GM19397 (cell line): Measurements from ENCODE around the gene PLEKHA4.
"Not testable (repeated sequence)": the region's sequence is repeated elsewhere in the genome, so short reads cannot be mapped to it uniquely, and the experiment has no call there.

Experiments
- ATAC-seq: cut with Tn5 transposase; IDR thresholded peaks from one replicate; pipeline ENCODE4 v1.9.1; 2021; ENCODE audit warnings: mild to moderate bottlenecking, moderate library complexity; ENCODE audit not compliant: unreplicated experiment

The PLEKHA4 gene

DNA sequence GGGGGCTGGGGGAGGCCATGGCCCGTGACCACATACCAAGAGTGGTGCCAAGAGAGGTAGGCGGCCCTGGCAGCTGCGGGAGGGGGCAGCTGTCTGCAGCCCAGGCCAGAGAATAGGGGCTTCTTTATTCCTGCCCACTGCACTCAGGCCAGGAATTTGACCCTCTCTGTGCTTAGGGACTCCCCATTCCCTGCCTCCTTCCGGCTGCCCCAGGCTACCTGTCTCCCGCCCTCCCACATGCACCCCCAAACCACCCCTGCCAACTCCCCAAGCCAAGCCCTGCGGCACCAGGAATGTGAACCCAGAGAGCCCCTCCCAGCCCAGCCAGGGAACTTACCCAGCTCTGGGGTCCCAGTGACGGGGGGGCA, 687 bp downstream of the PLEKHA4 start:
- ATAC-seq, result no peak

DNA sequence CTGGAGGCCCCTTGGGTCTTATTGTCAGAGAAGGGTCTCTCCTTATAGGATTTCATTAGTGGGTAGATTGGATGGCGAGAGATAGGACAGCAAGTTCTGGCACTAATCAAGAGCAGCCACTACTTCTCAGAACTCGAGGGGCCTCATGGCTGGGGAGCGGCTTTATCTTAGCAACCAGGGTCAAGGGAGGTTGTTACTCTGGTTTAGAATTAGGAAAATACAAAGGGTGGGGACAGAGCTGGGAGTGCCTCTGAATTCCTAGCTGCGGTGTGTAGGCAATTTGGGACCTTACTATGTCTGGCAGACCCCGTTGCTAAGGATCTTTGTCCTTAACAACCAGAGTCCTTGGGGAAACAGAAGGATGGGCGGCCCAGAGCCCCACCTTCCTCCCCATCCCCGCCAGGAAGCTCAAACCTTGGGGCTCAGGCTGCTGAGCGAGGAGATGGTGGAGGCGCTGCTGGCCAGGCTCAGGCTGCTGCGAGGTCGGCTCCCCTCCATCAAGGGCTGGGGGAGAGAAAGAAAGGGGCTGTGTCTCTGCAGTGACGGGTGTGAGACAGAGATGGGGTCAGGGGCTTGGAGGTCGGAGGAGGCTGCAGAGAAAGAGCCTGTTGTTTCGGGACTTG, 1.2 kb downstream of the PLEKHA4 start:
- ATAC-seq, result no peak

DNA sequence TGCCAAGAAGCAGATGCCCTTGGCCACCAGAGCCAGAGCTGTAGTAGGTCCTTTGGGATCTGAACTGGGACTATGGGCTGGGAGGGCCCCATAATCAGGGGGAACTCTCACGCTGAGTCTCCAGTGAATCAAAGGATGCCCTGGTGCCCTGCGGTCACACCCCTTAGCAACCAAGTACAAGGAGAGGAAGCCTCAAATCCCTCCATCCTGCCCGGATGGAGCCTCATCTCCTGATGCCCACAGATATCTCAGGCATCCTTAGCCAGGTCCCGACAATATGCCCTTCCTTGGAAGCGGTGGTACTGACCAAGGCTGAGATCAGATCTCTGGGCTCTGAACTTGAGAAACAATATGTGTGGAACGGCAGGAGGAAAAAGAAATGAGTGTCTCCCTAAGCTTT, 1.7 kb downstream of the PLEKHA4 start:
- ATAC-seq, result no peak

DNA sequence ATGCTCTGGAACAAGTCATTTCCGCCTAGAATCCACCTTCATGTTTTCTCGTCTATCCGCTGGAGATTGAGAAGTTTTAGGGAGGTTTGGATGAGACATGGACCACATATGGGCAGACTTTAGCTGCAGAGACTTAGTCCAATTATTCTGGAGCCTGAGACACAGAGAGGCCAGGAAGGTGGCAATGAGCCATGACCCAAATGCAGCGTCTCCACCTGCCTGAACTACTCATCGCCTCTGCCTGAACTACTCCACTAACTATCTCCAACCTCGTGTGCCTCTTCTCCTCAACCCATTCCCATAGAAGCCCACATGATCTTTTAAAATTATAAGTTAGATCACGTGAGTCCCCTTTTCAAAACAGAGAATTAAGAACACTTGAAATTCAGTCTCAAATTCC, 5.6 kb downstream of the PLEKHA4 start:
- no peak for ATAC-seq

DNA sequence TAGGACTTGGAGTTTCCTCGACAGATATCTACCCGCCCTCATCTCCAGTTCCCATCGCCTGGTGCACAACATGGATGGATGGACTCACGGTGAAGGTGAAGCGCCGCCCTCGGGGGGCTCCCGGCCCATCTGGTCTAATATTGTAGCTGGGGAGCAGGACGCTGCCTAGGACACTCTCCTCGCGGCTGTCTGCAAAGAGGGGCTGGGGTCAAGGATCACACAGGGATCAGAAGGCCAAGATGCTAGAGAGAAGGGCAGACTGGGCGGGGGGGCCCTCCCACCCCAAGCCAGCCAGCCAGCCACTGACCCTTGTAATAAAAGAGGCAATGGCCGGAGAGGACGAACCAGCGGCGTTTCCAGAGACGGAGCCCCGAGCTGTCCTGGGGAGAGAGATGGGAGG, 7.1 kb downstream of the PLEKHA4 start:
- ATAC-seq, result no peak

DNA sequence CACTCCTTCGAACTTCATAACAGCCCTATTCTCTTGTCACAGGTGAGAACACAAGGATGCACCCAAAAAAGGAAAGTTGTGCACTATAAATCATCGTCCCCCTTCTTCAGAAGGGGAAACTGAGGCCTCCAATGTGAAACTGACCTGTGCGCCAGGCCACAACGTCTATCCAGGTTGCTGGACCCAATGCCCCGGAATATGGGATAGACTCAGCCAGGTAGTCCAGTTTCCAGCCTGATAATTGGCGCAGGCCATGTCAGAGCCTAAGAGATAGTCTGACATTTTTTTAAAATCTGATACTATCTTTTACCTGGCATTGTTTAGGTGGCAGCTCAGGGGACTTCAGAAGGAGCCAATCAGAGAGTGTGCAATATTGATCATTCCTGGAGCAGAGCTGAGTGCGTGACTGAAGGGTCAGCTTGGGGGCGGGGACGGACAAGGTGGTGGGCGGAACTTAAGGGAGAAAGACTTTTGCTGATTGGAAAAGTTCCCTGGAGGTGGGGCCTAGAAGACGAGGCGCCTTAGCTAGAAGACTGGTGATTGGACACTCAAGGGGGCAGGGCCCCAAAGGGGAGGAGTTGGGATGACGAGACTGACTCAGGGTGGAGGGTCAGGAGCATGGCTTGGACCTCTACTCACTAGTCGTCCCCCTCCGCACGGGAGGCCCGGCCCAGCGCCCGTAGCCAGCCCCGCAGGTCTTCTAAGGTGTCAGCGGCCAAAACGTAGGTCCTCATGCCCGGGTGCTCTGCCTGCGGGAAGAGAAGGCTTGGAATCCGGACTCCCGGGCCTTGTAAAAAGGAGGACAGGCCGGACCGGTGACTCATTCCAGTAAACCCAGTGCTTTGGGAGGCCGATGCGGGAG, 8.5 kb downstream of the PLEKHA4 start:
- ATAC-seq, result peak; percentile 49

DNA sequence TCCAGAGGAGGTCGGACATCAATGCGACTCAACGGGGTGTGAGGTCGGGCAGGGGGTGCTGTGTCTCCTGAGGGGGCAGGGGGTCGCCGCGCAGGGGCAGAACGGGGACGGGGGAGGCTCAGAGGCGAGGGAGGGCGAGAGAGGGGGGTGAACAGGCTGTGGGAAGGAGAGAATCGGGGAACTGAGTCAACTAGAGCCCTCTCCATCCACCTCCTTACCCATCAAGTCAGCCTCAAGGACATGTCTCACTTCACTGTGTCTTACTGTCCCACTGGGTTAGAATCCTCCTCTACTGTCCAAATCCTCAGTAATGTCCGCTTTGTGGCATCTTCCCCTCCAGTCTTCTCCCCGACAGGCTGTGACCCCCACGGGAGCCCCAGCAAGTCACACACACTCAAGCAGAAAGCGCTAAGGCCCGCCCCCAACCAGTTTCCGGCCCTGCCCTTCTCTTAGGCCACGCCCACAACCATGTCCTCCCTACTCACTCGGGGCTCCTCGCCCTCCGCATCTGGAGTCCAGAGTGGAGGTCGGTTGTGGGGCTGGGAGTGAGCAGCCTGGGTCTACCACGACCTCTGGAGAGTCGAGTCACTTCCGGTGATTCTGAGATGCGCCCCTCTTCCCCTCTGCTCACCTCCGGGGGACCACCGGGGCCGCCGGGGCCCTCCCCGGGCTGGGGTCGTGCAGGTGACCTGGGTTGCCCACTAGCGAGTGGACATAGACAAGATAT, 9.3 kb downstream of the PLEKHA4 start:
- ATAC-seq, result no peak

DNA sequence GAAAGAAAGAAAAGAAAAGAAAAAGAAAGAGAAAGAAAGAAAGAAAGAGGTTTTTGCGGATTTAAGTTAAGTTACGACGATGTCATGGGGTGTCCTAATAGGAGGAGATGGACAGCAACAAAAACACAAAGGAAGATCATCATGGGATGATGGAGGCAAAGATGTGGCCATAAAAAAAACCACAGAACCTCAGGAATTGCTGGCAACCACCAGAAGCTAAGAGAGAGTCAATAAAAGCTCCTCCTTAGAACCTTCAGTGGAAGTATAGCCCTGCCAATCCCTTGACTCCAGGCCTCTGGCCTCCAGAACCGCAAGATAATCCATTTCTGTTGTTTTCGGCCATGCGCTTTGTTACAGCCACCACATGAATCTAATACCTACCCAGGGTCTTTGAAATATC, 11.5 kb downstream of the PLEKHA4 start:
- ATAC-seq, result no peak

DNA sequence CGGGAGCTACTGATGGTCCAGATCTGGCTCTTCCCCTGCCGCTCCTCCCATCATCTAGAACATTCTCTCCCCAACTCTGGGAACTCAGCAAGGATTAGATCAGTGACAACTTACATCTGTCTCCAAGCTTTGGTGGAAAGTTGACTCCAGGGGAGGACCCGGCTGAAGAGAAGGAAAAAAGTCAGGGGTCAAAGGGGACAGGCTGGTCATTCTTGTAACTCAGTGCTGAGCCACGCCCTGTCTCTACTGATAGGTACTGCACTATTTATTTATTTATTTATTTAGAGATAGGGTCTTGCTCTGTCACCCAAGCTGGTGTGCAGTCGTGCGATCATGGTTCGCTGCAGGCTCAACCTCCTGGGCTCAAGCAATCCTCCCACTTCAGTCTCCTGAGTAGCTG, 14.3 kb downstream of the PLEKHA4 start:
- ATAC-seq, result no peak

DNA sequence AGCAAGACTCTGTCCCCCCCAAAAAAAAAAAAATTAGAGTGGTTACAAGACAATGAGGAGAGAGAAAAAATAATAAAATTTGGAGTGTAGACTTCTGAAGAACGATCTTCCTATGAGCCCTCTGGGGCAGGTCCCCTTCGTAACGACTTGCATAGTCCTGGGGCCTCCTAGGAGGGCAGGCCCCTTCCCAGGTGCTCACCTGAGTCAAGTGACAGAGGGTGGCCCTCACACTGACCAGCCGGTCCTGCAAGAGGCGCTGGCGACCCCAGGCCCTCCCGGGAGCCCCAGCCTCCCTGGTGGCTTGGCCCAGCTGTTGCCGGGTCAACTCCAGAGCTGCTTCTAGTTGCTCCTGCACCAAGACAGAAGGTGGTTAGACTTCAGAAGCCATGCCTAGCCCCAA, 14.9 kb downstream of the PLEKHA4 start:
- ATAC-seq, result no peak

DNA sequence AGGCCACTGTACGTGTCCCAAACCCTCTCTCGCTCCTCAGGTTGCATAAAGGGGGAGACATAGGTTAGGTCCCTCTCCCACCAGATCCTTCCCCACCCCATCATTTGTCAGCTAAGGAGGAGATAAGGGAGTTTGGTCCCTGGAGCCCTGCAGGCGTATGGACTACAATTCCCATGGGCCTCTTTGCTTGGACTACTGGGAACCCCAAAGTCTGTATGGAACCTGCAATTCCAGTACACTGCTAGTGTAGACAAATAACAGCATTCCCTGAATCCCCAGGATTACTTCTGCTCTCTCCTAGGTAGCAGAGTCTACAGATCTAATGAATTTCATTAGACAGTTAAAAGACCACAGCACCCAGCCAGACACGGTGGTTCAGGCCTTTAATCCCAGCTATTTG, 16.1 kb downstream of the PLEKHA4 start:
- ATAC-seq, result no peak

DNA sequence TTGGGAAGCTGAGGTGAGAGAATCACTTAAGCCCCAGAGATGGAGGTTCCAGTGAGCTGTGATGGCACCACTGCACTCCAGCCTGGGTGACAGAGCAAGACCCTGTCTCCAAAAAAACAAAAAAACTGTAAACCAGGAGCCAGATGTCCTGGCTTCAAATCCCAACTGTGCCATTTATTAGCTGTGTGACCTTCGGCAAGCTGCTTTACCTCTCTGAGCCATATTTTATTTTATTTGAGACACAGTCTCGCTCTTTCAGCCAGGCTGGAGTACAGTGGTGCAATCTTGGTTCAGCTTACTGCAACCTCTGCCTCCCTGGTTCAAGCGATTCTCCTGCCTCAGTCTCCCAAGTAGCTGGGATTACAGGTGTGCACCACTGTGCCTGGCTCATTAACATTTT, 21.8 kb downstream of the PLEKHA4 start:
- not testable (repeated sequence) for ATAC-seq

DNA sequence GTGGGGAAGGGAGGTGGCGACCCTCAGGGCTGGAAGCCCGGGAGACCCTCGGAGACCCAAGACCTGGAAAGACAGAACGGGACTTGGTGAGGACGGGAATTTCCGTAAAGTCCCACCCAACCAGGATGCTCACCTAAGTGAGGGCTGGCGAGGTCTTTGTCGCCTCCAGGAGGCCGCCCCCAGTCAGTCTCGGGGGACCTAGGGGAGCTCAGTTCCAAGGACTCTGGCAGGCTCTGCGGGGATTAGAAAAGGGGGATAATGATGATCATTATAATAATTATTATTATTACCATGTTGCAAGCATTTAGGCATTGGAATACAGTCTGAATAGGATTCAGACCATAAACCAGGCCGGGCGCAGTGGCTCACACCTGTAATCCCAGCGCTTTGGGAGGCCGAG, 23.0 kb downstream of the PLEKHA4 start:
- no peak for ATAC-seq

DNA sequence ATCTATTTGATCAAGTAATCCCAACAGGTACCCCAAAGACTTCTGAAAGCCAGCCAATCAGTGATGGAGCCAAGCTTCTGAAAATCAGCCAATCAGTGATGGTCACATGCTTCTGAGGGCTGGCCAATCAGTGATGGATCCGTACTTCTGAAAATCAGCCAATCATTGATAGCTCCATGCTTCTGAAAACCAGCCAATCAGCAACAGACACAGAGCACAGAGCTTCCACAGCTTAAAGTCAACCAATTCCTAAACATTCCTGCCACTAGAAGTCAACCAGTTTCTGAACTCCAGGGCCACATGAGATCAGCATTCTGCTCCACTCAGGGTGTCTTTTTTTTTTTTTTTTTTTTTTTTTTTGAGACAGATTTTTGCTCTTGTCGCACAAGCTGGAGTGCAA, 23.9 kb downstream of the PLEKHA4 start:
- ATAC-seq, result no peak

DNA sequence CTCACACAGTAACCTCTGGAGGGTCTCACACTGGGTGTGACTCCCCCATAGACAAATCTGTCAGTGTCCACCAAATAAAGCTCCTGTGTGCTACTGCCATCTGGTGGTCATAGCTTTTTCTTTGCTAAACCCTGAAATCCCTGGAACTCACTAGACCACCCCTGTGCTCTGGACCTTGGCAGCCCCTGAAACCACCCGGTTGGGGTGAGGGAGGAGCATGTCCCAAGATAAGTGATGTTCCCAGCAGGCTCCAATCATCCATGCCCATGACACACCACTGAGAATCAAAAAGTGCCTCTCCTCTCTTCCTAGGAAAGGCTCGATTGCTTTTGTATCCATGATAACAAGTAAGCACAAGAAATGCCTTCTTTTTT, 25.6 kb downstream of the PLEKHA4 start:
- ATAC-seq, result no peak

DNA sequence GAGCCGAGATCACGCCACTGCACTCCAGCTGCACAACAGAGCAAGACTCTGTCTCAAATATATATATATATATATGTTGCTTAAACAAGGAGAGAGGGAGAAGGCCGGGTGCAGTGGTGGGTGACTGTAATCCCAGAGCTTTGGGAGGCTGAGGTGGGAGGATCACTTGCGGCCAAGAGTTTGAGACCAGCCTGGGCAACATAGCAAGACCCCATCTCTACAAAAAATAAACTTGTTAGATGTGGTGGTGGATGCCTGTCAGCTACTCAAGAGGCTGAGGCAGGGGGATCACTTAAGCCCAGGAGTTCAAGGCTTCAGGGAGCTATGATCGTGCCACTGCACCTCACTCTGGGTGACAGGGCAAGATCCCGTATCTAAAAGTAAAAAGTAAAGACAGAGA, 26.8 kb downstream of the PLEKHA4 start:
- no peak for ATAC-seq

DNA sequence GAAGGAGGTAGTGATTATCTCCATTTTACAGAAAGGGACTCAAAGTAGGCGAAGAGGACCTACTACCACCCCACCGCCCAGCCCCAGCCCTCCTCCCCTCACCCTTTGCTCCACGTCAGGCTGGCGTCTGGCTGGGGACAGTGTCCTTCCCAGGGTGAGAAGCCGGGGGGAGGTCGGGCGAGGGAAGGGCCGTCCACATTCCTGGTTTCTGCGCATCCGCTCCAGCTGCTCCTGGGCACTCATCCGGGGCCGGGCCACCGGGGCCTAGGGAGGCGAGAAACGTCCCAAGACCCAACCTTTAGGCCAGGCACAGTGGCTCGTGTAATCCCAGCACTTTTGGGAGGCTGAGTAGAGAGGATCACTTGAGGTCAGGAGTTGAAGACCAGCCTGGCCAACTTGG, 27.4 kb downstream of the PLEKHA4 start:
- ATAC-seq, result no peak

DNA sequence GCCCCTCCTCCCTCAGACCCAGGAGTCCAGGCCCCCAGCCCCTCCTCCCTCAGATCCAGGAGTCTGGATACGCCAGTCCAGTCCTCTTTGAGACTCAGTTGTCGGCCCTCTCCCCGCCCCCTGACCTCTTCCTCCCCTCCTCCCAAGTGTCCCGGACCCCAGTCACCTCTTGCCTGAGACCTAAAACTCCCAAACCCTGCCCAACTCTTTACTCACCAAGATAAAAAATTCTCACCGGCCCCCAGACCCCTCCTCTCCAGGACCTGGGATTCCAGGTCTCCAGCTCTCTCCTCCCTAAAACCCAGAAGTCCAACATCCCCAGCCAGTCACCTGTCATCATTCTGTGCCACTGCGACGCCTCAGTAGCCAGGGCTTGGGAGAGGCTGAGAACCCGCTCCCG, 30.7 kb downstream of the PLEKHA4 start:
- no peak for ATAC-seq

DNA sequence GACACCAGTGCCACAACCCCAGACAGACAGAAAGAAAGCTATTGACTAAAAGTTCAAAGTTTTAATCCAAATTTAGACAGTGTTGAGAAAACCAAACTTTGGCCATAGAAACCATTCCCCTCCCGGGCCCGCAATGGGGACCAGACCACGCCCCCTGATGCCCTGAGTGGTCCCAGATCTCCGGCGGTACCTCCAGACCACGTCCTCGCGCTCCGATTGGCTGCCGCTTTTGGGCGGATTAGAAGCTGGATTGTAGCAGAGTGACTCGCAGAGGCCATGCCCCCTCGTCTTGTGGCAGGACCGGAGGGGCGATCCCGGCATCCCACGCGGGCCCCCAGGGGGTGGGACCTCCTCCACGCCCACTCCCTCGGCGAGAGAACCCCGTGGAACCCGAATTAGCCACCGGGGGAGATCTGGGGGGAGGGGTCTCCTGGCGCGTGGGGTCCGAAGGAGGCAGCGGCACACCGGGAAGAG, 31.3 kb downstream of the PLEKHA4 start:
- ATAC-seq, result no peak

DNA sequence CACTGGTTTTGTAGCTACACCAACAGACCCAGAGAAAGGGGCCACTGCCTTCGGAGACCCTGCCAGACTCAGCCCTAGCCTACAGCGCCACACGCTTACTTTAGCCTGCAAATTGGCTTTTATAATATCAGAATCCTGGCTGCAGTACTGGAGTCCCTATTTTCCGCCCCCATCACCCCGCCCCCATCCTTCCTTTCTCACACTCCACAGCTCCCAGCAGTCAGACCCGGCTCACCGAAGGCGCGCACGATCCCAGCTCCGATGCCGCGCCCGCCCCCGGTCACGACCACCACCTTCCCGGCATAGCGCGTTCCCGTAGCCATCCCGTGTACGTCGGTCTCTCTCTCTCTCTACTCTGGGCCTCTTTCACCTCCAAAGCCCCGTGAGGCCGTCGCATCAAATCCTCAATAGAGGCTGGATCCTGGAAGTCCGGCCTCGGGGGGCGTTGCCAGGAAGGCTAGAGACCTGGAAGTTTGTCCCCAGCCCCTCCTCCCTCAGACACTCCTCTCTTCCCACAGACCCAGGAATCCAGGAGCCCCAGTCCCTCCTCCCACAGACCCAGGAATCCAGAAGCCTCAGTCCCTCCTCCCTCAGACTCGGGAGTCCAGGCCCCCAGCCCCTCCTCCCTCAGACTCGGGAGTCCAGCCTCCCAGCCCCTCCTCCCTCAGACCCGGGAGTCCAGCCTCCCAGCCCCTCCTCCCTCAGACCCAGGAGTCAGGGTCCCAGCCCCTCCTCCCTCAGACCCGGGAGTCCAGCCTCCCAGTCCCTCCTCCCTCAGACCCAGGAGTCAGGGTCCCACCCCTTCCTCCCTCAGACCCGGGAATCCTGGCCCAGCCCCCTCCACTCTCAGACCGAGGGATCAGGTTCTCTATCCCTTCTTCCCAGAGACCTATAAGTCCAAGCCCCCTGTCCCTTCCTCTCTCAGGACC, 32.1 kb downstream of the PLEKHA4 start, which contains the start of gene HSD17B14:
TSS of gene HSD17B14 (minus strand) at position 403 of the 929 bp plus-strand sequence. CDS start at position 323, 80 bp downstream.
- peak; percentile 24 for ATAC-seq

DNA sequence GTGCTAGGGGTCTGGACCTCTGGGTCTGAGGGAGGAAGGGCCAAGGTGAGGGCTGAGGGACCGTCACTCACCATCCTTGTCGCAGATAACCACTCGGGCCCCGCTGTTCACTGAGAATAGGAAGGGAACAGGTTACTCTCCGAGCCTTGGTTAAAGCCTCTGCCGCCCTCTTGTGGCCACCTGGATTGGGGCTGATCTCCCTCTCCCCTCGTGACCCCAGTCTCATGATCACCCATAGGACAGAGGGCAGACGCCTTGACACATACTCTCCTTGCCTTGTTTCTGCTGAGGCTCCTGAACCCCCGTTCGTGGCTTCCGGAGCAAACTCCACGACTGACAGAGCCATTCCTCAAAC, 32.7 kb downstream of the PLEKHA4 start:
- peak; percentile 79 for ATAC-seq
